Panc1 (cell line): ENCODE data around the gene TMEM174. TPM values are rescaled to one million over a fixed set of nuclear protein-coding genes. Genes with fewer than 3 reads are reported as not detected.

ENCODE experiments used
- ATAC-seq: fragments of 200-7000 bp; cut with Tn5 transposase; 2 replicates; pipeline ENCODE4 v1.9.1; 2020; ENCODE audit warnings: mild to moderate bottlenecking, moderate library complexity
- BruUV-seq: library from RNA; stranded (reverse); fragments of 400-500 nt; replicated peaks from 2 replicates; lab custom pipeline; 2021; lab: Mats Ljungman, UMichigan
- CTCF ChIA-PET: fragments of 300-600 bp; sonication (Branson Sonifier 250); formaldehyde crosslinking; loops from one replicate; lab custom pipeline; 2022; ENCODE audit warnings: antibody characterized with exemption; lab: Charles Lee
- POLR2A ChIA-PET: fragments of 300-600 bp; sonication (Branson Sonifier 250); formaldehyde crosslinking; loops from one replicate; lab custom pipeline; 2022; ENCODE audit warnings: antibody characterized with exemption; lab: Charles Lee
- DNase-seq: peaks from one replicate; pipeline ENCODE4 v3.0.0-alpha.2; 2010; ENCODE audit warnings: low read depth, low spot score
- H3K27ac ChIP-seq: 2 replicates; pipeline ENCODE4 v1.5.1; 2011; ENCODE audit warnings: mild to moderate bottlenecking, low read length, inconsistent platforms
- H3K27me3 ChIP-seq: fragments of 200-500 bp; sonication (Bioruptor generic); 2 replicates; pipeline ENCODE4 v1.6.0; 2014; ENCODE audit warnings: low read length, inconsistent platforms; ENCODE audit not compliant: control insufficient read depth, insufficient read depth
- H3K36me3 ChIP-seq: fragments of 200-500 bp; sonication (Bioruptor generic); 2 replicates; pipeline ENCODE4 v1.5.1; 2014; ENCODE audit warnings: inconsistent platforms, mild to moderate bottlenecking, low read length, moderate library complexity; ENCODE audit not compliant: control insufficient read depth, insufficient read depth
- H3K4me1 ChIP-seq: 2 replicates; pipeline ENCODE4 v1.5.1; 2011; ENCODE audit warnings: inconsistent platforms, mild to moderate bottlenecking, low read length, moderate library complexity; ENCODE audit not compliant: control insufficient read depth, insufficient read depth
- H3K4me3 ChIP-seq, 2 experiments: 2 replicates each; pipeline ENCODE4 v1.5.1; 2011 to 2012; ENCODE audit warnings: low read depth in 2 of 2, low read length in 2 of 2, mild to moderate bottlenecking in 2 of 2, inconsistent platforms in 1 of 2, moderate library complexity in 1 of 2
- H3K9me3 ChIP-seq: fragments of 200-500 bp; sonication (Bioruptor generic); 2 replicates; pipeline ENCODE4 v1.5.1; 2014; ENCODE audit warnings: low read depth, mild to moderate bottlenecking, inconsistent platforms, low read length, moderate library complexity; ENCODE audit not compliant: control insufficient read depth, insufficient read depth
- POLR2AphosphoS5 ChIP-seq: IDR thresholded peaks from 2 replicates; pipeline ENCODE4 v1.6.1; 2012; ENCODE audit warnings: mild to moderate bottlenecking, low read depth, low read length, moderate library complexity
- REST ChIP-seq, 2 experiments: IDR thresholded peaks; 2 replicates each; pipeline ENCODE4 v1.6.1; 2011 to 2012; ENCODE audit warnings: low read depth in 2 of 2, control low read depth in 1 of 2, low read length in 1 of 2, mild to moderate bottlenecking in 1 of 2, moderate library complexity in 1 of 2; ENCODE audit not compliant: insufficient read depth in 1 of 2
- TCF7L2 ChIP-seq: IDR thresholded peaks from 2 replicates; pipeline ENCODE4 v1.6.1; 2011; ENCODE audit warnings: mild to moderate bottlenecking, low read depth, low read length, inconsistent platforms
- in situ Hi-C: cut with HindIII; loops from 2 replicates; pipeline ENCODE4 v1.10.0; 2016; ENCODE audit warnings: low sequenced_read_pairs, low pct_unique_long_range_greater_than_20kb
- intact Hi-C: fragments of 100-400 bp; cut with micrococcal nuclease; formaldehyde crosslinking; loops from one replicate; pipeline ENCODE4 v1.10.0; 2022; ENCODE audit not compliant: unreplicated experiment
- total RNA-seq: library from RNA; stranded (reverse); gene quantifications from one replicate; pipeline ENCODE4 v1.2.1, GENCODE V29; 2021; ENCODE audit not compliant: unreplicated experiment

TMEM174 gene
- total RNA-seq, 1 experiment from 2014 or later, result not detected

GRCh38 chr5:73222173-73222572, 49.2 kb downstream of the TMEM174 start:
- BruUV-seq, result no TSS peak
- ATAC-seq (no peak), DNase-seq (no peak)
- H3K4me1 ChIP-seq, result no peaks in the 10 kb centered on the region
- no peak for TF ChIP-seq REST (IDR thresholded peaks at IDR 0.05; ENCODE audit: insufficient read depth in 1 of 2, low read depth in 2 of 2, low read length in 1 of 2)
- TF ChIP-seq TCF7L2, result no peak
- no peak for TF ChIP-seq POLR2AphosphoS5
- no peaks in the 10 kb centered on the region for H3K36me3 ChIP-seq
- no peaks in the 10 kb centered on the region for H3K27me3 ChIP-seq
- H3K27ac ChIP-seq, result no peak overlapping the region
- intact Hi-C loops, result no loop called here
- H3K4me3 ChIP-seq, result no peak overlapping the region
- in situ Hi-C loops, result no loop called here
- POLR2A ChIA-PET, result no interaction called here
- H3K9me3 ChIP-seq, result no peaks in the 10 kb centered on the region
- CTCF ChIA-PET, result no interaction called here

Other genes with a start within 250 kb of the TMEM174 start
- 25.3 TPM for gene FCHO2, start 217.2 kb upstream of the TMEM174 start, total RNA-seq
- gene TMEM171, start 52.6 kb upstream of the TMEM174 start, total RNA-seq, result 2.1 TPM